Stimulated activated CD4-positive, alpha-beta T cell treated with anti-CD3 and anti-CD28 coated beads, TNF-alpha, amount 100 ng/mL, for 4 hours (primary cell): ENCODE data around the gene ARL15.
"Not testable (repeated sequence)": the region's sequence is repeated elsewhere in the genome, so short reads cannot be mapped to it uniquely, and the experiment has no call there.

Experiments used
- DNase-seq, 3 experiments: peaks; one replicate each; pipeline ENCODE4 v3.0.0-alpha.2; 2020; ENCODE audit warnings: low read depth in 3 of 3

The ARL15 gene

GRCh38 chr5:53985796-53986195 is 324.6 kb downstream of the ARL15 start:
- no peak for DNase-seq

- no peak for DNase-seq
Observed at GRCh38 chr5:53984971-53985370, 325.4 kb downstream of the ARL15 start.

DNA sequence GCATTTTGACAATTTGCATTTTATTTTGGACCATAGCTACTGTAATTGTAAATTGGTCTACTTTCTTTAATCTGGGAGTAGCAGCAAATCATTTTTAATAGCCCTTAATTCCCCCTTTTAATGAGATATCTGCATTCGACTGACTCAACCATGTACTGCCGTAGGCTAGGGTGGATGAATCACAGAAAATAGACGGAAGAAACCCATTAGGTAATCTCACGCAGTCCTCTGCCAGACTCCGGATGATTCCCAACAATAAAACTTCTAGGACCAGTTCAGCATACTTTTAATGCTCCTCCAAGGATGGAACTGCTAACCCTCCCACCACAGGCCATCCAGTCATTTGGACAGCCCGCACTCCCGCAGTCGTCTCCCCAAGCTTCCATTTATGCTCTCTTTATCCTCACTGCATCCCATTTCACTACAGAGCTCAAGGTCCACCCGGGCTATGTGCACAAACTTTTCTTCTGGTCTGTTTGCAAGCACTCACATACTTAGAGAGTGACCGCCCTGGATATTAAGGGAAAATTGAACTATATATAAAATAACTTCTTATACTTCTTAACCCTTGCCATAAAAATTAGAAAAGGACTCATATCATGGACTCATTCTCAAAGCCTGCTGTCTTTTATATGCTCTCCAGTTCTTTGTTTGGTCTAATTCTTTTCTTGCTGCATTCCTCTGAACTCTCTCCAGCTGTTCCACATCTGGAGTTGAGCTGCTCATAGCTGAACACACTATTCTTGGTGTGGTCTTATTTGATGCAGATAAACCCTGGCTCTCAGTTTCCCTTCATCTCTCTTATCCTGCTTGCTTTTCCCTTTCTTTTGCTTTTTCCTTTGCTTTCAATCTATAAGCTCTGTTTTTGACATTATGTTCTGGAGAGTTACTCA is 326.6 kb downstream of the ARL15 start:
- no peak for DNase-seq

DNA sequence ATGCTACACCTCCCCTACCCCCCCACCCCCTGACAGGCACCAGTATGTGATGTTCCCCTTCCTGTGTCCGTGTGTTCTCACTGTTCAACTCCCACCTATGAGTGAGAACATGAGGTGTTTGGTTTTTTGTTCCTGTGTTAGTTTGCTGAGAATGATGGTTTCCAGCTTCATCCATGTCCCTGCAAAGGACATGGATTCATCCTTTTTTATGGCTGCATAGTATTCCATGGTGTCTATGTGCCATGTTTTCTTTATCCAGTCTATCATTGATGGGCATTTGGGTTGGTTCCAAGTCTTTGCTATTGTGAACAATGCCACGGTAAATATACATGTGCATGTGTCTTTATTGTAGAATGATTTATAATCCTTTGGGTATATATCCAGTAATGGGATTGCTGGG is 328.1 kb downstream of the ARL15 start:
- DNase-seq = not testable (repeated sequence)

- DNase-seq = no peak
Observed at GRCh38 chr5:53980061-53980460, 330.3 kb downstream of the ARL15 start.

DNA sequence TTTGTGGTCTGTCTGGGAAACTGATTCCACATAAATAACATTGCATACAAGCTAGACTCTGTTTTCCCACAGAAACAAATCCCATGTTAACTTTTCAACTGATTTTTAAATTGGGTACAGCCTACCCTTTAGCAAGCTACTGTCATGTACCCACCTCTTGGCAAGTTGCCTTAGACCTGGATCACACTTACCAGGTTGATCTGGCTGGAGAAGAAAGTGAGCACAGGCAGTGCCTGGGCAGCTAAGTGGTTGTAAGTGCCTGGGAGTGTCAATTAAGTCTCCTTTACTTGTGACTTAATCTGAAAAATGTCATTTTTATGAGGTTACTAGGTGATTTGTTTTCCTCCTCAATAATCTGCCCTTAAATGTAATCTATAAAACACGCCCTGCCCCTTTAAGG is 336.4 kb downstream of the ARL15 start:
- no peak for DNase-seq

GRCh38 chr5:53972314-53972713 is 338.1 kb downstream of the ARL15 start:
- no peak for DNase-seq

DNA sequence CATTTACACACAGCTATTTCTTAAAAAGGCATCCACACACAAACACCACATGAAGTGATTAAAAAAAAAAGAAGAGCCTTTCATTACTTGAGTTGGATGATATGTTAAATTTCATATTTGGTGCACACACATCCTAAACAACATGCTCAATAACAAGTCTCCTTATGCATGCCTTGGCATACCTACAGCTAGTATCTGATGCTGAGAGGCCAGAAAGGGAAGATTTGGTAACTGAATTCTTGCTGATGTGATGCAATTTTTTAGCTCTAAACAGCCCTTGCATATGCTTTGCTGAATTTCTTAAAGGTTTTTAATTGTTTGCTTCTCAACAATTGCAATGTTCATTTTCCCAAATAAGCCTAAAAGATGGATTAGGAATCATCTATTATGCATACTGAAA is 338.8 kb downstream of the ARL15 start:
- no peak for DNase-seq

GRCh38 chr5:53971131-53971530 is 339.2 kb downstream of the ARL15 start:
- DNase-seq = no peak

DNA sequence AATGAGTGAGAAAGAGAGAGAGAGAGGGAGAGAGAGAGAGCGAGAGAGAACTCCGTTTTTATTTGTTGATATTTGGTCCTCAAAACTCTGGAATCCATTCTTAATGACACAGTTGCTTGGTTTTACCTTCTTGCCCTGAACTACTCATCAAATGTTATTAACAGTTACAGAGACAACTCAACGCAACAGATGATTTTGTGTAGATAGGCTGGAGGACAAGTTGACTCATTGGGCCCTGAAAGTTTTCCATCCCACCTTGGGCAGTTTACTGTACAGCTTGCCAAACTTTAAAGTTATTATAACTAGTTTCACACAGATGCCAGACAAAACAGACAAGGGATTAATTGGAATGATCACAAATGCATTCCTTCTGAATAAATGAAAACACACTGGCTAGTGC is 339.9 kb downstream of the ARL15 start:
- DNase-seq = no peak

- DNase-seq = no peak
Observed at GRCh38 chr5:53969176-53969730, 341.1 kb downstream of the ARL15 start.

GRCh38 chr5:53965459-53965858 is 344.9 kb downstream of the ARL15 start:
- no peak for DNase-seq

- no peak for DNase-seq
Observed at GRCh38 chr5:53963958-53964357, 346.4 kb downstream of the ARL15 start.

GRCh38 chr5:53962306-53962705 is 348.1 kb downstream of the ARL15 start:
- no peak for DNase-seq

DNA sequence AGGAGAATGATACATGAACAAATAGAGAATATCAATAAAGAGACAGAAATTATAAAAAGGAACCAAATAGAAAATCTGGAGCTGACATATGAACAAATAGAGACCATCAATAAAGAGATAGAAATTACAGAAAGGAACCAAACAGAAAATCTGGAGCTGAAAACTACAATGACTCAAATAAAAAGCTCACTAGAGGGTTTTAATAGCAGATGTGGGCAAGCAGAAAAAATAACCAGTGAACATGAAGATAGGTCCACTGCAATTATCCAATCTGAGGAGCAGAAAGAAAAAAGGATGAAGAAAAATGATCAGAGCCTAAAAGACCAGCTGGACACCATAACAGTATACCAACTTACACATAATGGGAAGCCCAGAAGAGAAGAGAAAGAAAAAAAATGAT is 353.7 kb downstream of the ARL15 start:
- no peak for DNase-seq

- DNase-seq = no peak
Observed at GRCh38 chr5:53956196-53956595, 354.2 kb downstream of the ARL15 start.

DNA sequence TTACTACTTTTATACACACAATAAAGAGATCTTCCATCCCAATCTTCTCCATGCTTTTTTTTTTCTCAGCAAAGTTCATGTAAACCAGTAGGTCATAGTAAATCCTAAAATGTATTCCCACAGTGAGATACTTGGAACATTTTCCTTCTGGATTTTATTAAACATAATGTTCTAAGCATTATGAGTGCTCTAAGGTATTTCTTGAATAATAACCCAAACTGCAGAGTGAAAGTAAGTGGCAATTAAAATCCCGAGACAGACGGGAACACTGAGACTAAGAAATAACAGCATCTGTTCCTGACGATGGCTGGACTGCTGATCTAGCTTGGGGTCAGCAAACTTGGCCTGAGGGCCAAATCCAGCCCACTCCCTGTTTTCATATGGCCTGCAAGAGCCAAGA is 359.8 kb downstream of the ARL15 start:
- DNase-seq = no peak

GRCh38 chr5:53948598-53948997 is 361.8 kb downstream of the ARL15 start:
- no peak for DNase-seq

- DNase-seq = no peak
Observed at GRCh38 chr5:53946405-53947100, 363.8 kb downstream of the ARL15 start.

- no peak for DNase-seq
Observed at GRCh38 chr5:53944981-53945380, 365.4 kb downstream of the ARL15 start.

DNA sequence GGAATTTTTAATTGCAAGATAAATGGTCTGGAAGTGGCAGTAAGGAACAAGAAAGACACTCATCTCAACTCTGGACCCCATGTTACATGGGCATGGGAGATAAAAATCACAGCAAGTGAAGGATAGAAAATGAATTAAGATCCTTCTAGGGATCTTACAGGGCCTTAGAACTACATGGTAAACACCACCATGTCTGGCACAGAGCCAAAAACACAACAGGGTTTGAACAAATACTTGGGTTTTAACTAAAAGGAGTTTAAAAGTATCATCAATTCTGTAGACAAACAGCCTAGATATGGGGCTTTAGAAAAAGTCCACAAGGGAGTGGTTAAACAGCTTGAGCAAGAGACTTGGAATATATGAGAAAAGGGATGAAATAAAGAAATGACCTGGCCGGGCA is 366.4 kb downstream of the ARL15 start:
- no peak for DNase-seq

GRCh38 chr5:53942724-53943123 is 367.6 kb downstream of the ARL15 start:
- no peak for DNase-seq

GRCh38 chr5:53940921-53941320 is 369.5 kb downstream of the ARL15 start:
- DNase-seq = no peak
